ENCODE data around the gene ZNF732. TPM values are rescaled to one million over a fixed set of nuclear protein-coding genes. Genes with fewer than 3 reads are reported as not detected.
"Not testable (repeated sequence)": the region's sequence is repeated elsewhere in the genome, so short reads cannot be mapped to it uniquely, and the experiment has no call there.

Gene ZNF732
- total RNA-seq, 1 experiment from 2014 or later: 0.08 TPM

DNA sequence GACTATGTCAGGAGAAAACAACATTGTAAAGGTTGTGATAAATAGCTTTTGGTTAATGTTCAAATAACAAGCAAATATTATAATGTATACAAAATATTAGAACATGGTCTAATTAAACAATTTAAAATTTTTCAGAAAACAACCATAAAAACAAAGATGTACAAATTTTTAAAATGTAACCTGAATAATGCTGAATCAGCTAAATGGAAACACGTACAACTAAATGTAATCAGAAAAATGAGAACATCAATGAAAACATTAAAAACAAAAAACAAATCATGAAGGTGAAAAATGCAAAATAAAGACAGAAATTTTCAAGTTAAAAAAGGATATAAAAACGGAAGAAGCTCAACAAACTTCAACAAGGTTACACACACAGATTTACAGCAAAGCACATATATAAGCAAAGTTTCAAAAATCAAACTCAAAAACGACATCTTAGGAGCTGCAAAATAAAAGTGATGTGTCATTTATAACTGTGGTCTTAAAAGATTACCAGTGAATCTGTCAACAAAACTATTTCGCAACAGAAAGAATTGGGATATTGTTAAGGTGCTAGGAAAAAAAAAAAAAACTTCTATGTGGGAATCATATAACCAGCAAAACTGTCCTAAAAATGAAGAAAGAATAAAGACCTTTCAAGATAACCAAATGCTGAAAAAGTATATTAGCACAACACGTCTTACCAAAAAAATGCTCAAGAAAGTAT lies 31.8 kb downstream of the ZNF732 start:
- DNase-seq (ENCODE audit: low read depth, low spot score): no peak
- in situ Hi-C loops (cut with HindIII; ENCODE audit: low pct_unique_long_range_greater_than_20kb, low sequenced_read_pairs): no loop called here

DNA sequence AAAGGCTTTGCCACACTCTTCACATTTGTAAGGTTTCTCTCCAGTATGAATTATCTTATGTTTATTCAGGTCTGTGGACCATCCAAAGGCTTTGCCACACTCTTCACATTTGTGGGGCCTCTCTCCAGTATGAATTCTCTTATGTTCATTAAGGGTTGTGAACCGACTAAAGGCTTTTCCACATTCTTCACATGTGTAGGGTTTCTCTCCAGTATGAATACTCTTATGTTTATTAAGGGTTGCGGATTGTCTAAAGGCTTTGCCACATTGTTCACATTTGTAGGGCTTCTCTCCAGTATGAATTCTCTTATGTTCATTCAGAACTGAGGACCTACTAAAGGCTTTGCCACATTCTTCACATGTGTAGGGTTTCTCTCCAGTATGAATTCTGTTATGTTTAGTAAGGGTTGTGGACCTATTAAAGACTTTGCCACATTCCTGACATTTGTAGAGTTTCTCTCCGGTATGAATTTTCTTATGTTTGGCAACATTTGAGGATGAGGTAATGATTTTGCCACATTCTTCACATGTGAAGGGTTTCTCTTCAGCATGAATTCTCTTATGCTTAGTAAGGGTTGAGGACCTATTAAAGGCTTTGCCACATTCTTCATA lies 33.7 kb downstream of the ZNF732 start:
- no peak for DNase-seq (ENCODE audit: low read depth, low spot score)
- in situ Hi-C loops (cut with HindIII; ENCODE audit: low pct_unique_long_range_greater_than_20kb, low sequenced_read_pairs): no loop called here

DNA sequence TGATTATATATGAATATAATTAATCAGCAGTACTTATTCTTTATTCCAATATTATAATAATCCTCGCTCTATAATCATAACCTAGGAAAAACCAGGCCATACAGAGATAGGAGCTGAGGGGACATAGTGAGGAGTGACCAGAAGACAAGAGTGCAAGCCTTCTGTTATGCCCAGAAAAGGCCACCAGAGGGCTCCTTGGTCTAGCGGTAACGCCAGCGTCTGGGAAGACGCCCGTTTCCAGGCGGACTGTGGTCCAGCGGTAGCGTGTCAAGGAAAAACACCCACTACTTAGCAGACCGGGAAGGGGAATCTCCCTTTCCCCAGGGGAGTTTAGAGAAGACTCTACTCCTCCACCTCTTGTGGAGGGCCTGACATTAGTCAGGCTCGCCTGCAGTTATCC lies 46.0 kb downstream of the ZNF732 start:
- DNase-seq (ENCODE audit: low read depth, low spot score): peak; percentile 43
- in situ Hi-C loops (cut with HindIII; ENCODE audit: low pct_unique_long_range_greater_than_20kb, low sequenced_read_pairs): not testable (repeated sequence)

DNA sequence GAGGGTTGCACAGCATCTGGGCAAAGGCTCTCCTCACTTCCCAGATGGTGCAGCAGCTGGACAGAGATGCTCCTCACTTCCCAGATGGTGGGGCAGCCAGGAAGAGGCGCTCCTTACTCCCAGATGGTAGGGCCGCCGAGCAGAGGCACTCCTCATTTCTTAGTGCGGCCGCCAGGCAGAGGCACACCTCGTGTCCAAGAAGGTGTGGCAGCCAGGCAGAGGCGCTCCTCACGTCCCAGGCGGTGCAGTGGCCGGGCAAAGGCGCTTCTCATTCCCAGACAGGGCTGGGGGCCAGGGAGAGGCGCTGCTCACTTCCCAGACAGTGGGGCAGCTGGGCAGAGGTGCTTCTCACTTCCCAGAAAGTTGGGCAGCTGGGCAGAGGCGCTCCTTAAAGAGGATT lies 48.8 kb downstream of the ZNF732 start:
- no peak for DNase-seq (ENCODE audit: low read depth, low spot score)
- in situ Hi-C loops (cut with HindIII; ENCODE audit: low pct_unique_long_range_greater_than_20kb, low sequenced_read_pairs): no loop called here

DNA sequence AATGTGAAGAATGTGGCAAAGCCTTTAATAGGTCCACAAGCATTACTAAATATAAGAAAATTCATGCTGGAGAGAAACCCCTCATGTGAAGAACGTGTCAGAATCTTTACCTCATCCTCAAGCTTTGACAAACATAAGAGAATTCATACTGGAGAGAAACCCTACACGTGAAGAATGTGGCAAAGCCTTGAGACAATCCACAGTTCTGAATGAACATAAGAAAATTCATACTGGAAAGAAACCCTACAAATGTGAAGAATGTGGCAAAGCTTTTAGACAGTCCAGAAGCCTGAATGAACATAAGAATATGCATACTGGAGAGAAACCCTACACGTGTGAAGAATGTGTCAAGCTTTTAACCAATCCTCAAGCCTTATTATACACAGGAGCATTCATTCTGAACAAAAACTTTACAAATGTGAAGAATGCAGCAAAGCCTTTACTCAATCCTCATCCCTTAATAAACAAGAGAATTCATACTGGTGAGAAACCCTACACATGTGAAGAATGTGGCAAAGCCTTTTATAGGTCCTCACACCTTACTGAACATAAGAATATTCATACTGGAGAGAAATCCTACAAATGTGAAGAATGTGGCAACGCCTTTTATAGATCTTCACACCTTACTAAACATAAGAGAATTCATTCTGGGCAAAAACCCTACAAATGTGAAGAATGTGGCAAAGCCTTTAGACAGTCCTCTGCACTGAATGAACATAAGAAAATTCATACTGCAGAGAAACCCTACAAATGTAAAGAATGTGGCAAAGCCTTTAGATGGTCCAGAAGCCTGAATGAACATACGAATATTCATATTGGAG lies 51.1 kb downstream of the ZNF732 start:
- no peak for DNase-seq (ENCODE audit: low read depth, low spot score)
- in situ Hi-C loops (cut with HindIII; ENCODE audit: low pct_unique_long_range_greater_than_20kb, low sequenced_read_pairs): no loop called here

DNA sequence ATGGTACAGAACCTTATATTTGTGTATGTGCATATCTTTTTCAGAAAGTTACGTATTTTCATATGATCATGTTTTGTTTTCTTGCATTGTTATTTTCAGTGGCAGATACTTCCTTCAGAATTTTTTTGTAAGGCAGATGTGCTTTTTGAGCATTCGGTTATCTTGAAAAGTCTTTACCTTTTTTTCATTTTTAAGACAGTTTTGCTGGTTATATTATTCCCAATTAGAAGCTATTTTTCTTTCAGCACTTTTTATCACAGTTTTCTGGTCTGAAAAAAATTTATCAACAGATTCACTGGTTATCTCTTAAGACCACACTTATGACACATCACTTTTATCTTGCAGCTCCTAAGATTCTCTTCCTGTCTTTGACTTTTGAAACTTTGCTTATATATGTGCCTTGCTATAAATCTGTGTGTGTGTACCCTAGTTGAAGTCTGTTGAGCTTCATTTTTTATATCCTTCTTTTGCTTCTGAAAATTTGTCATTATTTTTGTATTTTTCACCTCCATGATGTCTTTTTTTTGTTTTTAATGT lies 53.1 kb downstream of the ZNF732 start:
- in situ Hi-C loops (cut with HindIII; ENCODE audit: low pct_unique_long_range_greater_than_20kb, low sequenced_read_pairs): no loop called here
- DNase-seq (ENCODE audit: low read depth, low spot score): no peak

DNA sequence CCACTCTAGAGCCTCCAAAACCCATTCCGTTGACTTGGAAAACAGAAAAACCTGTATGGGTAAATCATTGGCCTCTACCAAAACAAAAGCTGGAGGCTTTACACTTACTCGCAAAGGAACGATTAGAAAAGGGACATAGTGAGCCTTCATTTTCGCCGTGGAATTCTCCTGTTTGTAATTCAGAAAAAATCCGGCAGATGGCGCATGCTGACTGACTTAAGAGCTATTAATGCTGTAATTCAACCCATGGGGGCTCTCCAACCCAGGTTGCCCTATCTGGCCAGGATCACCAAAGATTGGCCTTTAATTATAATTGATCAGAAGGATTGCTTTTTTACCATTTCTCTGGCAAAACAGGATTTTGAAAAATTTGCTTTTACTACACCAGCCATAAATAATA lies 60.8 kb downstream of the ZNF732 start:
- in situ Hi-C loops (cut with HindIII; ENCODE audit: low pct_unique_long_range_greater_than_20kb, low sequenced_read_pairs): no loop called here
- peak; percentile 60 for DNase-seq (ENCODE audit: low read depth, low spot score)

DNA sequence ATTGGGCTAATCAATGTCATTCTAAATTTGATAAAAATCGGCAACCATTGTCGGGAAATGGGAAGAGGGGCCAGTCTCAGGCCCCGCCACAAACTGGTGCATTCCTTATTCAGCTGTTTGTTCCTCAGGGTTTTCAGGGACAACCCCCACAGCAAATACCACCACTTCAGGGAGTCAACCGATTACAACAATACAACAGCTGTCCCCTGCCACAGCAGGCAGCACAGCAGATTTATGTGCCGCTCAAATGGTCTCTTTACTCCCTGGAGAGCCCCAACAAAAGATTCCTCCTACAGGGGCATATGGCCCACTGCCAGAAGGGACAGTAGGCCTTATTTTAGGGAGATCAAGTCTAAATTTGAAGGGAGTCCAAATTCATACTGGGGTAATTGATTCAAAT lies 61.8 kb downstream of the ZNF732 start:
- in situ Hi-C loops (cut with HindIII; ENCODE audit: low pct_unique_long_range_greater_than_20kb, low sequenced_read_pairs): no loop called here

DNA sequence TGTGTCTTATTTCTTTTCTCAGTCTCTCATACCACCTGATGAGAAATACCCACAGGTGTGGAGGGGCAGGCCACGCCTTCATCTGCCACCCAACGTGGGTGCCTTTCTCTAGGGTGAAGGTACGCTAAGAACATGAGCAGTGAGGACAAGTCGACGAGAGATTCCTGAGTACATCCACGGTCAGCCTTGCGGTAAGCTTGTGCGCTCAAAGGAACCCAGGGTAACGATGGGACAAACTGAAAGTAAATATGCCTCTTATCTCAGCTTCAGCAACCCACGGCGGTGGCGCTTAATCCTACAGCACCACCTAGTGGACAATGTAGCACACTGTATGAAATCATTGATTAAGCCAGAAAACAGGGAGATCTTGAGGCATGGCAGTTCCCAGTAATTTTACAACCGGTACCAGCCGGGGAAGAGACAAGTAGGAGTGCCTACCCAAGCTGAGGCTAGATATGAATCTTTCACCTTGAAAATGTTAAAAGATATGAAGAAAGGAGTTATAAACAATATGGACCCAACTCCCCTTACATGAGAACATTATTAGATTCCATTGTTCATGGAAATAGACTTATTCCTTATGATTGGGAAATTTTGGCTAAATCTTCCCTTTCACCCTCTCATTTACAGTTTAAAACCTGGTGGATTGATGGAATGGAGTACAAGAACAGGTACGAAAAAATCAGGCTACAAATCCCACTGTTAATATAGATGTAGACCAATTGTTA lies 63.0 kb downstream of the ZNF732 start:
- DNase-seq (ENCODE audit: low read depth, low spot score): peak; percentile 65
- in situ Hi-C loops (cut with HindIII; ENCODE audit: low pct_unique_long_range_greater_than_20kb, low sequenced_read_pairs): no loop called here

More for the DNA sequence above, 61.8 kb downstream of the ZNF732 start:
- DNase-seq (ENCODE audit: low read depth, low spot score): no peak

DNA sequence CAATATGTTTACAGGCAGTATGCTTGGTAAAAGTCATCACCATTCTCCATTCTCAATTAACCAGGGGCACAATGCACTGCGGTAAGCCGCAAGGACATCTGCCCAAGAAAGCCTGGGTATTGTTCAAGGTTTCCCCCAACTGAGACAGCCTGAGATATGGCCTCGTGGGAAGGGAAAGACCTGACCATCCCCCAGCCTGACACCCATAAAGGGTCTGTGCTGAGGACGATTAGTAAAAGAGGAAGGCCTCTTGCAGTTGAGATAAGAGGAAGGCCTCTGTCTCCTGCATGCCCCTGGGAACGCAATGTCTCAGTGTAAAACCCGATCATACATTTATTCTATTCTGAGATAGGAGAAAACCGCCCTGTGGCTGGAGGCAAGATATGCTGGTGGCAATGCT lies 63.9 kb downstream of the ZNF732 start:
- DNase-seq (ENCODE audit: low read depth, low spot score); in situ Hi-C loops (cut with HindIII; ENCODE audit: low pct_unique_long_range_greater_than_20kb, low sequenced_read_pairs): not testable (repeated sequence)

DNA sequence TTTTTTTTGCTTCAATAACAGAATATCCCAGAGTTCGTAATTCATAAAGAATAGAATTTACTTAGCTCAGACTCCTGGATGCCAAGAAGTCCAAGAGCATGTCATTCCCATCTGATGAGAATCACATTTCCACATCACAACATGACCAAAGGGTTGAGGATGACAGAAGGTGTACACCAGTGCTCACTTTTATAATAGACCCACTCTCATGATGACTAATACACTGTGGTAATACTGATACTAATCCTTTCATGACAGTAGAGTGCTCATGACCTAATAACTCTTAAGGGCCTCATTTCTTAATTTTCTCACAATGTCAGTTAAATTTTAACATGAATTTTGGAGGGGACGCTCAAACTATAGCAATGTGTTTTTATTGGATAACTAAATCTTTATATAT lies 69.2 kb downstream of the ZNF732 start:
- DNase-seq (ENCODE audit: low read depth, low spot score): no peak
- in situ Hi-C loops (cut with HindIII; ENCODE audit: low pct_unique_long_range_greater_than_20kb, low sequenced_read_pairs): no loop called here

DNA sequence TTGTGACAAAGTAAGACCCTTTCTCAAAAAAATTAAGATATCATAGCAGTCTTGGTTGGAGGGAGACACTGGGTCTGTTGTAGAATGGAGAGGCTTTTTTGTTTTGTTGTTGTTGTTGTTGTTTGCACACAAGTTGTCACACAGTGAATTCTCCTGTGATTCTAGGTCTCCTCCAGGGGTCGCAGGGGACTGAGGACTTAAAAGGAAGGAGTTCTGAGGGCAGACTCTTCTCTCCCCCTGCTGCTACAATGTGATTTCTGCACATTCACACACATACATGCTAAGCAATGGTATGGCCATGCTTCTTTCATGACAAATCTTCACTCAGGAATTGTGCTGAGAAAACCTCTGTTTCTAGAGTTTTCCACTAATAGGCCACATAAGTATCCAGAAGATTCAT lies 71.1 kb downstream of the ZNF732 start:
- in situ Hi-C loops (cut with HindIII; ENCODE audit: low pct_unique_long_range_greater_than_20kb, low sequenced_read_pairs): no loop called here
- no peak for DNase-seq (ENCODE audit: low read depth, low spot score)

DNA sequence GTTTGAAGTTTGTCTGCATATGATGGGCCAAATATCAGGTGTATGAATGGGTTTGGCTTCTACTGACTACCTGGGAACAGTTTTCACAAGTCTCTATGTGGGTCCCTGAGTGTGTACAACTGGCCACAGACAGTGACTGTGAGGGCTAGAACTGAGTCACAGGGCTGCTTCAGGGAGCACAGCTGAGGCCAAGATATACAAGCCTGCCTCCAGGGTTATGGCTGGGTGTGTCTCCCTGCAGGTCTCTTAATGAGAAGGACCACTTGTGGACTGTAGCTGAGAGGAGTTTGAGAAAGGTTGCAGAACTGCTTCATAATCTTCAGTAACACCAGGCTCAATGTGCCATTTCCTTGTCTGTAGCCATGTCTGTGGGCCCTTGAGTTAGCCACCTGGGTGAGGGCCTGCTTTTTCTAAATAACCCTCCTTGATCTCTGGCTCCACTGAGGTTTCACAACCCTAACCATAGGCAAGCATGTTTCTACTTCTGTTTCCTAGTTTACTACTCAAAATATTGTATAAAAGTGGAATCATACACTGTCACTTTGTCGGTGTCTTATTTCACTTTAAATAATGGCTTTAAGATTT lies 81.3 kb downstream of the ZNF732 start:
- DNase-seq (ENCODE audit: low read depth, low spot score): no peak
- in situ Hi-C loops (cut with HindIII; ENCODE audit: low pct_unique_long_range_greater_than_20kb, low sequenced_read_pairs): no loop called here

Small RNAs within 50 kb of the gene (small RNA-seq; reads per million reads assigned to genes)
- gene AC079140.2 (0.02 to 0.24 reads per million in 2 experiments), gene MIR571 (0 reads per million in 2 experiments)

Other genes with a start within 250 kb of the ZNF732 start
- 1.5 and 3.4 TPM in 2 replicates for gene ZNF718, start 181.0 kb downstream of the ZNF732 start, total RNA-seq (2014; rRNA removed; shearing (Covaris generic))
- gene ZNF141, start 32.3 kb upstream of the ZNF732 start, total RNA-seq (2014; rRNA removed; shearing (Covaris generic)): 20.8 and 22.1 TPM in 2 replicates
- gene ZNF721, start 193.7 kb upstream of the ZNF732 start, total RNA-seq (2014; rRNA removed; shearing (Covaris generic)): 18.1 and 22.9 TPM in 2 replicates
- 33.2 and 38.9 TPM in 2 replicates for gene PIGG, start 193.7 kb upstream of the ZNF732 start, total RNA-seq (2014; rRNA removed; shearing (Covaris generic))

All from SK-MEL-5 (cell line).